T-helper 2 cell treated with Interferon-gamma antibody and Interleukin-4, amounts not matched to agents 5 μg/mL and 100 μg/mL, for 36 hours (primary cell): Measurements from ENCODE around the gene RGL1.
"Not testable (repeated sequence)": the region's sequence is repeated elsewhere in the genome, so short reads cannot be mapped to it uniquely, and the experiment has no call there.

Experiments used
- DNase-seq: peaks from one replicate; pipeline ENCODE4 v3.0.0; 2021; ENCODE audit warnings: low spot score
- H3K27ac Mint-ChIP-seq: one replicate; pipeline ENCODE4 v1.8.0; 2021; ENCODE audit warnings: mild to moderate bottlenecking, mixed read lengths
- H3K27me3 Mint-ChIP-seq: one replicate; pipeline ENCODE4 v1.8.0; 2021; ENCODE audit warnings: low read depth, mixed read lengths
- H3K36me3 Mint-ChIP-seq: one replicate; pipeline ENCODE4 v1.8.0; 2021; ENCODE audit warnings: low read depth, mixed read lengths
- H3K4me1 Mint-ChIP-seq: one replicate; pipeline ENCODE4 v1.8.0; 2021; ENCODE audit warnings: low read depth, mixed read lengths
- H3K4me3 Mint-ChIP-seq: one replicate; pipeline ENCODE4 v1.8.0; 2022; ENCODE audit warnings: mild to moderate bottlenecking, moderate library complexity, mixed read lengths
- H3K9me3 Mint-ChIP-seq: one replicate; pipeline ENCODE4 v1.8.0; 2021; ENCODE audit warnings: mixed read lengths

The RGL1 gene

GRCh38 chr1:183804916-183805841 is at the start of gene RGL1:
TSS of gene RGL1 (plus strand) at chr1:183805120. CDS start at chr1:183805298, 178 bp downstream.
- Mint-ChIP-seq H3K27ac (peak within 1 kb of the TSS; percentile 4), H3K27me3 (peaks cover 24% of the 10 kb centered on the region), H3K9me3 (peaks cover 22% of the 10 kb centered on the region), H3K4me1 (peaks cover 13% of the 10 kb centered on the region), H3K4me3 (peak within 1 kb of the TSS; percentile 90), H3K36me3 (peaks cover 5% of the 10 kb centered on the region)
- peak; percentile 17 for DNase-seq

GRCh38 chr1:183756326-183756725 is 48.6 kb upstream of the RGL1 start:
- Mint-ChIP-seq H3K36me3 (no peaks in the 10 kb centered on the region), H3K27me3 (no peaks in the 10 kb centered on the region), H3K4me1 (peaks cover 2% of the 10 kb centered on the region), H3K9me3 (peaks cover 12% of the 10 kb centered on the region), H3K4me3 (no peak overlapping the region), H3K27ac (no peak overlapping the region)
- no peak for DNase-seq

GRCh38 chr1:183757061-183757460 is 47.9 kb upstream of the RGL1 start:
- H3K27me3 Mint-ChIP-seq: no peaks in the 10 kb centered on the region
- H3K4me1 Mint-ChIP-seq: peaks cover 2% of the 10 kb centered on the region
- H3K27ac Mint-ChIP-seq: no peak overlapping the region
- DNase-seq: no peak
- peaks cover 12% of the 10 kb centered on the region for H3K9me3 Mint-ChIP-seq
- no peaks in the 10 kb centered on the region for H3K36me3 Mint-ChIP-seq
- no peak overlapping the region for H3K4me3 Mint-ChIP-seq

- no peak overlapping the region for H3K4me3 Mint-ChIP-seq
- peaks cover 14% of the 10 kb centered on the region for H3K9me3 Mint-ChIP-seq
- DNase-seq: no peak
- no peak overlapping the region for H3K27ac Mint-ChIP-seq
- H3K4me1 Mint-ChIP-seq: no peaks in the 10 kb centered on the region
- H3K36me3 Mint-ChIP-seq: no peaks in the 10 kb centered on the region
- no peaks in the 10 kb centered on the region for H3K27me3 Mint-ChIP-seq
These were observed 46.0 kb upstream of the RGL1 start for GRCh38 chr1:183758913-183759312.

- no peak for DNase-seq
- Mint-ChIP-seq H3K4me3 (no peak overlapping the region), H3K4me1 (no peaks in the 10 kb centered on the region), H3K9me3 (peaks cover 32% of the 10 kb centered on the region), H3K27me3 (no peaks in the 10 kb centered on the region), H3K36me3 (no peaks in the 10 kb centered on the region), H3K27ac (no peak overlapping the region)
These were observed 44.3 kb upstream of the RGL1 start for GRCh38 chr1:183760661-183761060.

GRCh38 chr1:183761871-183762270 is 43.0 kb upstream of the RGL1 start:
- H3K27ac Mint-ChIP-seq: no peak overlapping the region

GRCh38 chr1:183762856-183763255 is 42.1 kb upstream of the RGL1 start:
- peaks cover 32% of the 10 kb centered on the region for H3K9me3 Mint-ChIP-seq
- not testable (repeated sequence) for H3K4me3 Mint-ChIP-seq, H3K4me1 Mint-ChIP-seq, H3K27me3 Mint-ChIP-seq, DNase-seq, H3K27ac Mint-ChIP-seq, H3K36me3 Mint-ChIP-seq

More at GRCh38 chr1:183761871-183762270, 43.0 kb upstream of the RGL1 start:
- Mint-ChIP-seq H3K9me3 (peaks cover 32% of the 10 kb centered on the region), H3K4me1 (no peaks in the 10 kb centered on the region), H3K27me3 (no peaks in the 10 kb centered on the region), H3K36me3 (no peaks in the 10 kb centered on the region), H3K4me3 (no peak overlapping the region)
- DNase-seq: no peak

- Mint-ChIP-seq H3K27me3 (no peaks in the 10 kb centered on the region), H3K27ac (no peak overlapping the region), H3K9me3 (peaks cover 34% of the 10 kb centered on the region), H3K4me1 (no peaks in the 10 kb centered on the region), H3K4me3 (no peak overlapping the region), H3K36me3 (no peaks in the 10 kb centered on the region)
- no peak for DNase-seq
These were observed 39.9 kb upstream of the RGL1 start for GRCh38 chr1:183764981-183765380.

GRCh38 chr1:183769956-183770815 is 34.7 kb upstream of the RGL1 start:
- no peaks in the 10 kb centered on the region for H3K27me3 Mint-ChIP-seq
- no peaks in the 10 kb centered on the region for H3K4me1 Mint-ChIP-seq
- H3K36me3 Mint-ChIP-seq: peaks cover 3% of the 10 kb centered on the region
- H3K4me3 Mint-ChIP-seq: no peak overlapping the region
- peaks cover 41% of the 10 kb centered on the region for H3K9me3 Mint-ChIP-seq
- no peak for DNase-seq
- H3K27ac Mint-ChIP-seq: no peak overlapping the region

GRCh38 chr1:183770816-183771128 is 34.1 kb upstream of the RGL1 start:
- Mint-ChIP-seq H3K9me3 (peaks cover 39% of the 10 kb centered on the region), H3K27ac (no peak overlapping the region), H3K36me3 (peaks cover 3% of the 10 kb centered on the region), H3K27me3 (no peaks in the 10 kb centered on the region), H3K4me1 (no peaks in the 10 kb centered on the region), H3K4me3 (no peak overlapping the region)
- no peak for DNase-seq

GRCh38 chr1:183773482-183774274 is 31.2 kb upstream of the RGL1 start:
- no peak for DNase-seq
- Mint-ChIP-seq H3K4me3 (no peak overlapping the region), H3K27me3 (no peaks in the 10 kb centered on the region), H3K36me3 (peaks cover 3% of the 10 kb centered on the region), H3K4me1 (no peaks in the 10 kb centered on the region), H3K27ac (no peak overlapping the region), H3K9me3 (peaks cover 39% of the 10 kb centered on the region)

- no peak overlapping the region for H3K27ac Mint-ChIP-seq
- H3K4me3 Mint-ChIP-seq: no peak overlapping the region
- no peaks in the 10 kb centered on the region for H3K4me1 Mint-ChIP-seq
- DNase-seq: no peak
- H3K9me3 Mint-ChIP-seq: peaks cover 37% of the 10 kb centered on the region
- no peaks in the 10 kb centered on the region for H3K27me3 Mint-ChIP-seq
- H3K36me3 Mint-ChIP-seq: peaks cover 3% of the 10 kb centered on the region
These were observed 30.0 kb upstream of the RGL1 start for GRCh38 chr1:183774938-183775337.

GRCh38 chr1:183776731-183777130 is 28.2 kb upstream of the RGL1 start:
- Mint-ChIP-seq H3K4me3 (no peak overlapping the region), H3K27ac (no peak overlapping the region), H3K27me3 (no peaks in the 10 kb centered on the region), H3K4me1 (no peaks in the 10 kb centered on the region), H3K36me3 (no peaks in the 10 kb centered on the region), H3K9me3 (peaks cover 22% of the 10 kb centered on the region)
- no peak for DNase-seq
